Endothelial cell of umbilical vein (primary cell): ENCODE data around the gene DIAPH3. TPM values are rescaled to one million over a fixed set of nuclear protein-coding genes. Genes with fewer than 3 reads are reported as not detected.

Experiments used
- BruUV-seq: library from RNA; stranded (reverse); fragments of 400-500 nt; replicated peaks from 2 replicates; lab custom pipeline; 2021; lab: Mats Ljungman, UMichigan
- CTCF ChIA-PET: fragments of 300-600, 350-600 bp; sonication (Branson Sonifier 250); formaldehyde crosslinking; loops from one replicate; lab custom pipeline; 2021; ENCODE audit warnings: antibody characterized with exemption, inconsistent platforms; lab: Charles Lee
- POLR2A ChIA-PET: fragments of 300-600, 350-600 bp; sonication (Branson Sonifier 250); formaldehyde crosslinking; loops from one replicate; lab custom pipeline; 2021; ENCODE audit warnings: antibody characterized with exemption, inconsistent platforms; lab: Charles Lee
- DNase-seq: peaks from one replicate; pipeline ENCODE4 v3.0.0-alpha.2; 2011; ENCODE audit warnings: low read depth, low spot score
- FAIRE-seq: peaks from 2 replicates; lab custom pipeline; 2011; peaks lifted over from hg19 to GRCh38; lab: Jason Lieb, UNC
- H2AFZ ChIP-seq: 2 replicates; pipeline ENCODE4 v1.6.0; 2012; ENCODE audit warnings: low read depth, low read length, control low read depth, inconsistent platforms
- H3K27ac ChIP-seq: 2 replicates; pipeline ENCODE4 v1.5.1; 2011; ENCODE audit warnings: low read depth, mild to moderate bottlenecking, control low read depth, low read length, moderate library complexity; ENCODE audit not compliant: insufficient read depth
- H3K27me3 ChIP-seq, 2 experiments: 2 replicates each; pipeline versions ENCODE4 v1.6.0 to v1.6.1; 2011; ENCODE audit warnings: low read length in 2 of 2, mixed read lengths in 1 of 2; ENCODE audit not compliant: control insufficient read depth in 2 of 2, insufficient read depth in 2 of 2
- H3K36me3 ChIP-seq, 2 experiments: 2 replicates in 1 of 2; 3 replicates in 1 of 2; pipeline ENCODE4 v1.5.1; 2011; ENCODE audit warnings: low read length in 2 of 2, mild to moderate bottlenecking in 1 of 2, moderate library complexity in 1 of 2; ENCODE audit not compliant: control insufficient read depth in 2 of 2, insufficient read depth in 2 of 2; ENCODE audit errors: extremely low read depth in 1 of 2
- H3K4me1 ChIP-seq: 3 replicates; pipeline ENCODE4 v1.5.1; 2011; ENCODE audit warnings: mild to moderate bottlenecking, low read length; ENCODE audit not compliant: control insufficient read depth, insufficient read depth; ENCODE audit errors: extremely low read depth
- H3K4me2 ChIP-seq: 2 replicates; pipeline ENCODE4 v1.6.1; 2011; ENCODE audit warnings: low read length, control low read depth, mixed read lengths; ENCODE audit not compliant: insufficient read depth
- H3K4me3 ChIP-seq, 3 experiments: fragments of 200-600 bp in 1 of 3; sonication (generic), shearing (Covaris generic) in 1 of 3; replicated peaks in 1 of 3; 2 replicates each; pipeline ENCODE4 v1.5.1; 2011 to 2016; ENCODE audit warnings: control low read depth in 3 of 3, low read length in 3 of 3, mild to moderate bottlenecking in 2 of 3, inconsistent platforms in 1 of 3, low read depth in 1 of 3, moderate library complexity in 1 of 3; ENCODE audit not compliant: insufficient read depth in 1 of 3
- H3K79me2 ChIP-seq: 2 replicates; pipeline ENCODE4 v1.6.0; 2012; ENCODE audit warnings: low read length, inconsistent platforms; ENCODE audit not compliant: control insufficient read depth, insufficient read depth
- H3K9ac ChIP-seq: replicated peaks from 2 replicates; pipeline ENCODE3; 2011; ENCODE audit warnings: low read length, control low read depth; ENCODE audit not compliant: insufficient read depth; ENCODE audit errors: extremely low read depth
- H3K9me1 ChIP-seq: replicated peaks from 3 replicates; pipeline ENCODE4 v1.6.0; 2011; ENCODE audit warnings: mild to moderate bottlenecking, low read length; ENCODE audit not compliant: control insufficient read depth, insufficient read depth; ENCODE audit errors: extremely low read depth
- H3K9me3 ChIP-seq: replicated peaks from 2 replicates; pipeline ENCODE4 v1.5.1; 2012; ENCODE audit warnings: low read length, inconsistent platforms; ENCODE audit not compliant: control insufficient read depth, insufficient read depth
- H4K20me1 ChIP-seq: replicated peaks from 2 replicates; pipeline ENCODE3; 2011; ENCODE audit warnings: mild to moderate bottlenecking, low read length; ENCODE audit not compliant: control insufficient read depth, insufficient read depth; ENCODE audit errors: extremely low read depth
- EZH2 ChIP-seq: IDR thresholded peaks from 2 replicates; pipeline ENCODE4 v1.6.1; 2012; ENCODE audit warnings: borderline replicate concordance, low read depth, mild to moderate bottlenecking, moderate library complexity, low read length, inconsistent platforms; ENCODE audit not compliant: severe bottlenecking
- FOS ChIP-seq: IDR thresholded peaks from 2 replicates; pipeline ENCODE4 v1.6.1; 2011; ENCODE audit warnings: mild to moderate bottlenecking, low read length, moderate library complexity, borderline replicate concordance; ENCODE audit not compliant: insufficient read depth
- GATA2 ChIP-seq: IDR thresholded peaks from 2 replicates; pipeline ENCODE4 v1.7.0; 2011; ENCODE audit warnings: low read depth, mild to moderate bottlenecking, moderate library complexity, mixed read lengths, low read length; ENCODE audit not compliant: insufficient read length, insufficient read depth
- JUN ChIP-seq: IDR thresholded peaks from 2 replicates; pipeline ENCODE4 v1.6.1; 2011; ENCODE audit warnings: borderline replicate concordance, low read depth; ENCODE audit not compliant: insufficient read length, insufficient read depth
- MYC ChIP-seq: IDR thresholded peaks from one replicate; pipeline ENCODE4 v1.6.1; 2011; ENCODE audit warnings: mild to moderate bottlenecking, low read depth, low read length
- POLR2A ChIP-seq: IDR thresholded peaks from 2 replicates; pipeline ENCODE4 v1.6.1; 2012; ENCODE audit warnings: low read depth, mild to moderate bottlenecking, control low read depth, low read length
- POLR2AphosphoS5 ChIP-seq: IDR thresholded peaks from 2 replicates; pipeline ENCODE4 v1.6.1; 2012; ENCODE audit warnings: low read depth, mild to moderate bottlenecking, control low read depth, low read length, moderate library complexity; ENCODE audit not compliant: insufficient read depth
- dilution Hi-C: fragments of 300-500 bp; cut with MboI; formaldehyde crosslinking; loops from one replicate; pipeline ENCODE4 v1.15.0; 2019; ENCODE audit warnings: low sequenced_read_pairs; ENCODE audit not compliant: extremely low pct_ligation_motif_present
- intact Hi-C: fragments of 100-400 bp; cut with micrococcal nuclease; formaldehyde crosslinking; loops from one replicate; pipeline ENCODE4 v1.10.0; 2022
- polyA plus RNA-seq, 4 experiments: library from polyadenylated mRNA; depleted of rRNA in 3 of 4; stranded (reverse) in 3 of 4; unstranded in 1 of 4; fragments of >200 nt; gene quantifications; 2 replicates each; pipeline versions ENCODE4 v1.2.1 to v1.2.3, GENCODE V29; 2011 to 2012; ENCODE audit warnings: missing spikeins in 1 of 4
- total RNA-seq: library from RNA; stranded (reverse); gene quantifications from 2 replicates; pipeline ENCODE4 v1.2.3, GENCODE V29; 2021
- TF ChIP-seq, protein P1 (sequence below): IDR thresholded peaks from 2 replicates; pipeline ENCODE4 v1.6.1; 2011; ENCODE audit not compliant: insufficient read depth, insufficient read length
- TF ChIP-seq, protein P2 (sequence below), 2 donors: IDR thresholded peaks; 1 replicate in 1 of 2; 2 replicates in 1 of 2; pipeline ENCODE4 v1.5.1; 2011; ENCODE audit warnings: low read length in 2 of 2, mild to moderate bottlenecking in 2 of 2, moderate library complexity in 2 of 2, control low read depth in 1 of 2, inconsistent platforms in 1 of 2, low read depth in 1 of 2; ENCODE audit not compliant: insufficient read depth in 1 of 2; ENCODE audit errors: extremely low read depth in 1 of 2

DIAPH3 gene
- total and polyA plus RNA-seq, 2 donors (not counting 3 experiments of a cell fraction or from before 2014, with no cell fraction given): 9.9 to 44.0 TPM

DNA sequence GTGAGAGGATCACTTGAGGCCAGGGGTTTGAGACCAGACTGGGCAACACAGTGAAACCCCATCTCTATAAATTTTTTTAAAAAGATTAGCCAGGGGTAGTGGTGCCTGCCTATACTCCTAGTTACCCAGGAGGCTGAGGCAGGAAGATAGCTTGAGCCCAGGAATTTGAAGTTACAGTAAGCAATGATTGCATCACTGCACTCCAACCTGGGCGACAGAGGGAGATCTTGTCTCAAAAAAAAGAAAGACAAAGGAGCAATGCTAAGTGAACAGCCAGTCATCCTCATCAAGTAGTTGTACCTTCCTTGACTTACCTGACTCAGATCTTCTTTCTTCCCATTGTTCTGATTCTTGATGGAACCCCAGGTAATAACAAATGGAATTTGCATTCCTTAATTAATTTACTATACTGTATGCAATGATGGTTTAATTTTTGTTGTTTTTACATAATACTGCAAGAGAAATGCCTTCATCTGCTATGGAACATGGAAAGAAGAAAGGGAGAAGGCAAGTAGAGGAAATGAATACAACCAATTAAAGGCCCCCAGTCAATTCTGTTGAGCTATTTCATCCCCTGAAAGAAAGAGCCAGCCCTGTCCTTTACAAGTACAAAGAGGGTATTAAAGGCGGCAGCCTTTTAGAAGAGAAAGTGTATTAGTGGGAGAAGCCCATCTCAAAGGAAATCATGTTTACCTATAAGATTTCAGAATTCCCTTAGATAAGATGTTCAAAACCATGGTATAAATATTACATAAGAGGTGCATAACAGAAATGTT, 316.7 kb downstream of the DIAPH3 start:
- ChIA-PET POLR2A (no interaction called here), CTCF (interaction anchor here (0.8 to 1.7 kb wide), 2 partner anchors 9 to 10 kb away, joined by 3 to 6 read pairs; no protein-coding TSS in a partner anchor)
- Histone ChIP-seq H3K4me3 (no peak overlapping the region), H3K27me3 (no peaks in the 10 kb centered on the region), H3K36me3 (no peaks in the 10 kb centered on the region), H3K9me3 (no peaks in the 10 kb centered on the region), H3K79me2 (no peaks in the 10 kb centered on the region), H2AFZ (no peak overlapping the region), H3K9ac (no peak overlapping the region), H3K4me1 (peaks cover 14% of the 10 kb centered on the region), H3K27ac (no peak overlapping the region), H4K20me1 (no peaks in the 10 kb centered on the region), H3K9me1 (no peaks in the 10 kb centered on the region), H3K4me2 (no peak overlapping the region)
- no peak for FAIRE-seq
- BruUV-seq: no TSS peak
- no peak for DNase-seq
- intact Hi-C loops (no loop called here), dilution Hi-C loops (no loop called here)
- TF ChIP-seq, protein P1, sequence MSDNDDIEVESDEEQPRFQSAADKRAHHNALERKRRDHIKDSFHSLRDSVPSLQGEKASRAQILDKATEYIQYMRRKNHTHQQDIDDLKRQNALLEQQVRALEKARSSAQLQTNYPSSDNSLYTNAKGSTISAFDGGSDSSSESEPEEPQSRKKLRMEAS: no peak
- TF ChIP-seq POLR2A: no peak

DNA sequence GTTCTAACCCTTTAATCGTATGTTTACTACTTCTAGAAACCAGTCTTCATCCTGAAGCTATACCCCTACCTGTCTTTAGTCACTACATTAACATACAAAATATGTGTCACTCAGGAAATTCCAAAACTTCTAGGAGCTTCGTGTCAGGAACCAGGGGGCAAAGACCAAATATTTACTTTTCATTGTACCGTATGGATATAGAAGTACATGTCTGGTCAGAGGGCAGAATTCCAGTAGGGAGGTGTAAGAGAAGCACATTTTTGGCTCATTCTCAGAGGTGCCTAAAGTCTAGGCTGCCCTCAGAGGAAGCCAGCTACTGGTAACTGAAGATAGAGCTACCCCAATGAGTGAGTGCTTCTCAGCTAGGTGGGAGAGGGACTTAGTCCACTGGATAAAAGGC, 320.7 kb downstream of the DIAPH3 start:
- no peaks in the 10 kb centered on the region for H3K9me3 ChIP-seq
- H3K27ac ChIP-seq: no peak overlapping the region
- TF ChIP-seq, protein P1: no peak
- TF ChIP-seq JUN (no peak), EZH2 (no peak), FOS (no peak), POLR2A (no peak), MYC (no peak), GATA2 (no peak), POLR2AphosphoS5 (no peak)
- TF ChIP-seq, protein P2, sequence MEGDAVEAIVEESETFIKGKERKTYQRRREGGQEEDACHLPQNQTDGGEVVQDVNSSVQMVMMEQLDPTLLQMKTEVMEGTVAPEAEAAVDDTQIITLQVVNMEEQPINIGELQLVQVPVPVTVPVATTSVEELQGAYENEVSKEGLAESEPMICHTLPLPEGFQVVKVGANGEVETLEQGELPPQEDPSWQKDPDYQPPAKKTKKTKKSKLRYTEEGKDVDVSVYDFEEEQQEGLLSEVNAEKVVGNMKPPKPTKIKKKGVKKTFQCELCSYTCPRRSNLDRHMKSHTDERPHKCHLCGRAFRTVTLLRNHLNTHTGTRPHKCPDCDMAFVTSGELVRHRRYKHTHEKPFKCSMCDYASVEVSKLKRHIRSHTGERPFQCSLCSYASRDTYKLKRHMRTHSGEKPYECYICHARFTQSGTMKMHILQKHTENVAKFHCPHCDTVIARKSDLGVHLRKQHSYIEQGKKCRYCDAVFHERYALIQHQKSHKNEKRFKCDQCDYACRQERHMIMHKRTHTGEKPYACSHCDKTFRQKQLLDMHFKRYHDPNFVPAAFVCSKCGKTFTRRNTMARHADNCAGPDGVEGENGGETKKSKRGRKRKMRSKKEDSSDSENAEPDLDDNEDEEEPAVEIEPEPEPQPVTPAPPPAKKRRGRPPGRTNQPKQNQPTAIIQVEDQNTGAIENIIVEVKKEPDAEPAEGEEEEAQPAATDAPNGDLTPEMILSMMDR (IDR thresholded peaks at IDR 0.05; ENCODE audit: extremely low read depth in 1 of 2, insufficient read depth in 1 of 2, low read depth in 1 of 2, low read length in 2 of 2): no peak
- H3K9me1 ChIP-seq: no peaks in the 10 kb centered on the region
- ChIA-PET POLR2A (no interaction called here), CTCF (interaction anchor here (1.0 to 1.6 kb wide), 5 partner anchors 8 to 42 kb away, joined by 3 to 5 read pairs (median 3); no protein-coding TSS in a partner anchor)
- FAIRE-seq (no peak), DNase-seq (peak; percentile 8)
- H3K9ac ChIP-seq: no peak overlapping the region
- no TSS peak for BruUV-seq
- no peaks in the 10 kb centered on the region for H4K20me1 ChIP-seq
- dilution Hi-C loops: no loop called here
- peaks cover 14% of the 10 kb centered on the region for H3K4me1 ChIP-seq
- H2AFZ ChIP-seq: no peak overlapping the region
- H3K79me2 ChIP-seq: no peaks in the 10 kb centered on the region
- no peaks in the 10 kb centered on the region for H3K36me3 ChIP-seq
- no peak overlapping the region for H3K4me3 ChIP-seq
- intact Hi-C loops: no loop called here
- no peaks in the 10 kb centered on the region for H3K27me3 ChIP-seq
- H3K4me2 ChIP-seq: peak overlapping the region; percentile 17
